Loucy (cell line): ENCODE measurements around the gene FOXP1.

ENCODE experiments used
- H2AFZ ChIP-seq: fragments of 200-600 bp; sonication (generic); 2 replicates; pipeline ENCODE4 v1.6.0; 2016; ENCODE audit warnings: antibody characterized with exemption, mild to moderate bottlenecking, low read length, moderate library complexity
- H3F3A ChIP-seq: fragments of 200-600 bp; 2 replicates; pipeline ENCODE4 v1.6.0; 2016; ENCODE audit warnings: antibody characterized with exemption, low read depth, mild to moderate bottlenecking
- H3K27me3 ChIP-seq: fragments of 200-600 bp; sonication (generic); 2 replicates; pipeline ENCODE4 v1.6.1; 2014; ENCODE audit warnings: low read length, mild to moderate bottlenecking; ENCODE audit not compliant: insufficient read depth, poor library complexity, severe bottlenecking
- H3K36me3 ChIP-seq: fragments of 200-600 bp; sonication (generic); 2 replicates; pipeline ENCODE4 v1.6.1; 2016; ENCODE audit warnings: low read length; ENCODE audit not compliant: insufficient read depth
- H3K4me1 ChIP-seq: fragments of 200-600 bp; sonication (generic); 2 replicates; pipeline ENCODE4 v1.5.1; 2014; ENCODE audit warnings: low read length, mild to moderate bottlenecking; ENCODE audit not compliant: insufficient read depth, poor library complexity, severe bottlenecking
- H3K4me2 ChIP-seq: fragments of 200-600 bp; sonication (generic); 2 replicates; pipeline ENCODE4 v1.6.0; 2014; ENCODE audit warnings: antibody characterized with exemption, low read length, low read depth, mild to moderate bottlenecking; ENCODE audit not compliant: poor library complexity, severe bottlenecking
- H3K4me3 ChIP-seq: fragments of 200-600 bp; sonication (generic); 2 replicates; pipeline ENCODE4 v1.5.1; 2014; ENCODE audit warnings: low read length, mild to moderate bottlenecking, mixed read lengths; ENCODE audit not compliant: poor library complexity, severe bottlenecking
- H3K79me2 ChIP-seq: fragments of 200-600 bp; sonication (generic); 2 replicates; pipeline ENCODE4 v1.6.1; 2014; ENCODE audit warnings: low read length; ENCODE audit not compliant: insufficient read depth
- H3K9ac ChIP-seq: fragments of 200-600 bp; sonication (generic); 2 replicates; pipeline ENCODE4 v1.6.0; 2014; ENCODE audit warnings: mild to moderate bottlenecking, low read depth, low read length, moderate library complexity; ENCODE audit not compliant: poor library complexity, severe bottlenecking
- H3K9me2 ChIP-seq: fragments of 200-600 bp; sonication (generic); replicated peaks from 2 replicates; pipeline ENCODE4 v1.6.1; 2016; ENCODE audit warnings: low read depth, low read length, mixed read lengths
- H3K9me3 ChIP-seq: fragments of 200-600 bp; sonication (generic); 2 replicates; pipeline ENCODE4 v1.6.1; 2014; ENCODE audit warnings: mild to moderate bottlenecking, antibody characterized with exemption, low read length, low read depth; ENCODE audit not compliant: insufficient read depth
- H4K20me1 ChIP-seq: fragments of 200-600 bp; sonication (generic); 2 replicates; pipeline ENCODE4 v1.6.0; 2014; ENCODE audit warnings: antibody characterized with exemption, low read length, mild to moderate bottlenecking; ENCODE audit not compliant: insufficient read depth, poor library complexity, severe bottlenecking
- EZH2phosphoT487 ChIP-seq: fragments of 200-600 bp; IDR thresholded peaks from 2 replicates; pipeline ENCODE4 v1.6.1; 2018; ENCODE audit warnings: antibody characterized with exemption, mild to moderate bottlenecking, moderate library complexity, borderline replicate concordance
- TF ChIP-seq, protein P1 (sequence below): fragments of 200-600 bp; sonication (generic); conservative IDR thresholded peaks from 2 replicates; pipeline ENCODE4 v1.5.1; 2014; ENCODE audit warnings: mild to moderate bottlenecking, antibody characterized with exemption, low read length

The FOXP1 gene

DNA sequence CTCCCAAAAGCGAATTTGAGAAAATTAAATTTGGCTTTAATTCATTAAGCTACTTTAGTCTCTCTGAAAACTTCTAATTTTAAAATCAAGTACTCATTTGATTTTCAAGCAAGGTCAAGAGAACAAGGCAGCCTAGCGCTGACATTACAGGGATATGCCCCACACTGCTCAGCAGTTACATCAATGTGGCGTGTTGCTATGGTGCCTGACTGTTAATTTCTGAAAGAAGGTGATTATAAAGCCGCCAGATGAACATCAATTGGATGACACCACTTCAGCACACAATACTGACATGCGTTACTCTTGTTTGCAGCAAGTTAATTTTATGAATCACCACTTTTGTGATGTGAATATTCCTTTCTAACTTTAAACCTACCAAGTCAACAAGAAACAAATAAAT, 284.4 kb downstream of the FOXP1 start:
- Histone ChIP-seq H3K4me1 (peaks cover 41% of the 10 kb centered on the region), H3K79me2 (peaks cover 50% of the 10 kb centered on the region), H4K20me1 (peaks cover 4% of the 10 kb centered on the region), H3K36me3 (peaks cover 9% of the 10 kb centered on the region; the same call in 1 of the 2 replicates), H3F3A (no peaks in the 10 kb centered on the region), H3K4me3 (no peak overlapping the region), H3K9ac (no peak overlapping the region), H3K9me2 (no peaks in the 10 kb centered on the region), H3K27me3 (no peaks in the 10 kb centered on the region), H3K4me2 (no peak overlapping the region), H2AFZ (no peak overlapping the region), H3K9me3 (no peaks in the 10 kb centered on the region)
- TF ChIP-seq, protein P1, sequence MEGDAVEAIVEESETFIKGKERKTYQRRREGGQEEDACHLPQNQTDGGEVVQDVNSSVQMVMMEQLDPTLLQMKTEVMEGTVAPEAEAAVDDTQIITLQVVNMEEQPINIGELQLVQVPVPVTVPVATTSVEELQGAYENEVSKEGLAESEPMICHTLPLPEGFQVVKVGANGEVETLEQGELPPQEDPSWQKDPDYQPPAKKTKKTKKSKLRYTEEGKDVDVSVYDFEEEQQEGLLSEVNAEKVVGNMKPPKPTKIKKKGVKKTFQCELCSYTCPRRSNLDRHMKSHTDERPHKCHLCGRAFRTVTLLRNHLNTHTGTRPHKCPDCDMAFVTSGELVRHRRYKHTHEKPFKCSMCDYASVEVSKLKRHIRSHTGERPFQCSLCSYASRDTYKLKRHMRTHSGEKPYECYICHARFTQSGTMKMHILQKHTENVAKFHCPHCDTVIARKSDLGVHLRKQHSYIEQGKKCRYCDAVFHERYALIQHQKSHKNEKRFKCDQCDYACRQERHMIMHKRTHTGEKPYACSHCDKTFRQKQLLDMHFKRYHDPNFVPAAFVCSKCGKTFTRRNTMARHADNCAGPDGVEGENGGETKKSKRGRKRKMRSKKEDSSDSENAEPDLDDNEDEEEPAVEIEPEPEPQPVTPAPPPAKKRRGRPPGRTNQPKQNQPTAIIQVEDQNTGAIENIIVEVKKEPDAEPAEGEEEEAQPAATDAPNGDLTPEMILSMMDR: no peak
- TF ChIP-seq EZH2phosphoT487: no peak

DNA sequence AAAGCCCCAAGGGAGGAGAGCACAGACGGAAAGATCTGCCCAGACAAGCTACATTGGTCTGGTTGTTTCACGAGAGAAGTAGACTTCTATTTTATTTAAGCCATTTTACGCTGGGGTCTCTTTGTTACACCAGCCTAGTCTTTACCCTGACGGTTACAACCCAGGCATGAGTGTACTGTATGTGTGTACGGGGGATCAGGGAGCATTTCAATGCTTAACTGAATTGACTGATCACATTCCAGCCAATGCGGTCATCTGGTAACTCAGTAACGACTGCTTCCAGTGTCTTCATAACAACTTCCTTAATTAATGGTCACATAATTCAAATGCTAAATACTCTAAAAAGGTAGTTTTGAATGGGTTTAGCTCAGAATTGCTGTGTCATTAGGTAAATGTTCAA, 288.6 kb downstream of the FOXP1 start:
- H3K9me3 ChIP-seq: no peaks in the 10 kb centered on the region
- TF ChIP-seq, protein P1: no peak
- no peak for TF ChIP-seq EZH2phosphoT487
- no peaks in the 10 kb centered on the region for H3K9me2 ChIP-seq
- peaks cover 5% of the 10 kb centered on the region for H3K4me1 ChIP-seq
- H3K27me3 ChIP-seq: no peaks in the 10 kb centered on the region
- peaks cover 18% of the 10 kb centered on the region for H3K79me2 ChIP-seq
- no peak overlapping the region for H3K9ac ChIP-seq
- H3K4me2 ChIP-seq: no peak overlapping the region
- no peak overlapping the region for H2AFZ ChIP-seq
- H3K4me3 ChIP-seq: no peak overlapping the region
- H3K36me3 ChIP-seq: peaks cover 9% of the 10 kb centered on the region; the same call in 1 of the 2 replicates
- H3F3A ChIP-seq: no peaks in the 10 kb centered on the region
- H4K20me1 ChIP-seq: no peaks in the 10 kb centered on the region

DNA sequence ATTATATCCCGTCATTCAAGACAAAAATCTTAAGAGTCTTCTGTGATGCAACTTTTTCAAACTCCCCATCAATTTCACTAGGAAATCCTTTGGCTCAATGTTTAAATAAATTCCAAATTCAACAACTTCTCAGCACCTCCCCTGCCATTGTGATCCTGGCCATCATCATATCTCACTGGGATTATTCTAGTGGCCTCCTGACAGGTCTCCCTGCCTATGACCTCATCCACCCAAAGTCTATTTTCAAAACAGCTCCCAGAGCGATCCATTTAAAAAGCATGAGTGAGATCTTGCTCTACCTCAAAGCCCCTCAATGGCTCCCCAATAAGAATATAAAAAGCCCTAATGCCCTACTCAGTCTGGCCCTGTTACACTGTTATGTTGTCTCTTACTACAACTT, 293.2 kb downstream of the FOXP1 start:
- Histone ChIP-seq H3K27me3 (no peaks in the 10 kb centered on the region), H3K36me3 (0 out of 2 replicates have a peak, but pooled peaks cover under 1% of the 10 kb centered on the region), H3K4me3 (no peak overlapping the region), H3K79me2 (peaks cover 8% of the 10 kb centered on the region; the same call in 1 of the 2 replicates), H3K9ac (no peak overlapping the region), H4K20me1 (no peaks in the 10 kb centered on the region), H3F3A (no peaks in the 10 kb centered on the region), H3K4me1 (peaks cover 14% of the 10 kb centered on the region), H3K9me3 (no peaks in the 10 kb centered on the region), H3K9me2 (no peaks in the 10 kb centered on the region), H2AFZ (no peak overlapping the region), H3K4me2 (no peak overlapping the region)
- TF ChIP-seq, protein P1: no peak
- no peak for TF ChIP-seq EZH2phosphoT487
